ENCODE measurements around the gene ORM2. TPM values are rescaled to one million over a fixed set of nuclear protein-coding genes. Genes with fewer than 3 reads are reported as not detected.

Gene ORM2
- total and polyA plus RNA-seq, 2 experiments from 2014 or later: 0.76 TPM

- Mint-ChIP-seq H3K4me1 (peaks cover 21% of the 10 kb centered on the region), H3K9me3 (no peaks in the 10 kb centered on the region), H3K27ac (no peak overlapping the region), H3K27me3 (ENCODE audit: insufficient read depth, low read depth, poor library complexity) (peaks cover 18% of the 10 kb centered on the region), H3K4me3 (no peak overlapping the region), H3K36me3 (ENCODE audit: low read depth) (peaks cover 89% of the 10 kb centered on the region)
- Histone ChIP-seq H4K20me1 (replicated peaks; ENCODE audit: insufficient read depth) (no peaks in the 10 kb centered on the region; the same call in 1 of the 2 replicates), H3K79me2 (replicated peaks; ENCODE audit: insufficient read depth) (no peaks in the 10 kb centered on the region), H3K4me2 (no peak overlapping the region), H3K27ac (ENCODE audit: low read depth) (no peak overlapping the region), H3F3A (replicated peaks; ENCODE audit: low read depth) (no peaks in the 10 kb centered on the region), H3K36me3 (ENCODE audit: insufficient read depth) (peaks cover 19% of the 10 kb centered on the region), H3K4me3 (no peak overlapping the region), H3K27me3 (ENCODE audit: insufficient read depth) (no peaks in the 10 kb centered on the region), H3K9me2 (ENCODE audit: insufficient read depth) (no peaks in the 10 kb centered on the region), H3K4me1 (ENCODE audit: insufficient read depth) (no peaks in the 10 kb centered on the region), H2AFZ (no peak overlapping the region)
- ATAC-seq (no peak), DNase-seq (ENCODE audit: low spot score) (no peak)
- TF ChIP-seq REST (IDR thresholded peaks at IDR 0.05; ENCODE audit: unreplicated experiment) (no peak), ZNF462 (CRISPR knock-in tag; IDR thresholded peaks at IDR 0.05) (no peak), CTCF (conservative IDR thresholded peaks at IDR 0.05; ENCODE audit: low read depth in 2 of 2) (no peak), ZNF331 (CRISPR knock-in tag; IDR thresholded peaks at IDR 0.05; ENCODE audit: low read depth) (no peak), STAT1 (IDR thresholded peaks at IDR 0.05; ENCODE audit: unreplicated experiment) (no peak), NANOG (IDR thresholded peaks at IDR 0.05; ENCODE audit: borderline replicate concordance) (no peak), EZH2phosphoT487 (IDR thresholded peaks at IDR 0.05; ENCODE audit: unreplicated experiment) (no peak), CREB1 (CRISPR knock-in tag; IDR thresholded peaks at IDR 0.05; ENCODE audit: low read depth) (no peak), POLR2AphosphoS5 (IDR thresholded peaks at IDR 0.05; ENCODE audit: low read depth) (no peak), EZH2 (IDR thresholded peaks at IDR 0.05; ENCODE audit: low read depth, unreplicated experiment) (no peak), JUNB (IDR thresholded peaks at IDR 0.05; ENCODE audit: unreplicated experiment) (no peak), ZNF114 (CRISPR knock-in tag; IDR thresholded peaks at IDR 0.05) (no peak)
- TF ChIP-seq, protein P1, sequence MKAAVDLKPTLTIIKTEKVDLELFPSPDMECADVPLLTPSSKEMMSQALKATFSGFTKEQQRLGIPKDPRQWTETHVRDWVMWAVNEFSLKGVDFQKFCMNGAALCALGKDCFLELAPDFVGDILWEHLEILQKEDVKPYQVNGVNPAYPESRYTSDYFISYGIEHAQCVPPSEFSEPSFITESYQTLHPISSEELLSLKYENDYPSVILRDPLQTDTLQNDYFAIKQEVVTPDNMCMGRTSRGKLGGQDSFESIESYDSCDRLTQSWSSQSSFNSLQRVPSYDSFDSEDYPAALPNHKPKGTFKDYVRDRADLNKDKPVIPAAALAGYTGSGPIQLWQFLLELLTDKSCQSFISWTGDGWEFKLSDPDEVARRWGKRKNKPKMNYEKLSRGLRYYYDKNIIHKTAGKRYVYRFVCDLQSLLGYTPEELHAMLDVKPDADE (IDR thresholded peaks at IDR 0.05): no peak
Observed at GRCh38 chr9:114345493-114346065, 15.9 kb downstream of the ORM2 start.
